ENCODE measurements around the gene TP53I11.

TP53I11 gene

DNA sequence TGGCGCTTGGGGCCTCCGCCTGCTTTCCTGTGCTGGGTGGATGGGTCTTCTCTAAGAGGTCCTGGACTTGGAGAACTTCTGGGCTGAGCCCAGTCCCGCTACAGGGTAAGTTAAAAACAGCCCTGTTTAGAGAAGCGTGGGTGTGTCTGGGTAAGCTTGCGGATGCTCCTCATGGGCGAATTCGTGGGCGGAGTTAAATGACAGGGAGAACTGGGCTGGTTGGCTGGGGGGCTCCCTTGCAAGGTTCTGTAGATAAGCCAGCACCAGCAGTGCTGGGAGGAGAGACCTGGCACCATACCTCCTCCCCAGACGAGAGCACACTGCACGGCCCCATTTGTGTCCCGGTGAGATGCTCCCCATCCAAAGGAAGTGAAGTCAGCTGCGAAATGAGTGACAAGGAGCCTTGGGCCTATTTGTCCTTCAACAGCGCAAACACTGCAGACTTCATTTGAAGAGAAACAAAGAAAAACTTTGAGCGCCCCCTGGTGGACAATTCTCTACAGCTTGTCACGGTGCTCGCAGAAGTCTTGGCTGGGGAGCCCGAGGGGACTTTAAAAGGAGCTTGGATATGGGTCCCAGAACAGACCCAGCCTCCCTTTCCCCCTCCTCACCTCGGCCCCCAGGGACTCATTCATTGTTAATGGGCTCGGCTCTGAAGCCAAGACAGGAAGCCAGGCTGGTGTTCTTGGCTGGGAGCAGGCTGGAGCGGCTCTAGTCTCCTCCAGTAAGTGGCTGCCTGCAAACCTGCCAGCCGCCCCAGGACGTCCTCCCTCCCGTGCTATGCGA lies 39.5 kb downstream of the TP53I11 start:
- Histone ChIP-seq H3K4me3 (ENCODE audit: low read depth, low read length) (peak overlapping the region; percentile 41), H3K27me3 (ENCODE audit: control insufficient read depth, insufficient read depth, low read length) (no peaks in the 10 kb centered on the region), H3K4me1 (ENCODE audit: control insufficient read depth, insufficient read depth, low read length) (peaks cover 20% of the 10 kb centered on the region), H3K27ac (ENCODE audit: low read depth, low read length) (no peak overlapping the region), H3K9me3 (ENCODE audit: control insufficient read depth, insufficient read depth, low read depth, low read length) (no peaks in the 10 kb centered on the region), H3K9ac (ENCODE audit: low read length) (no peak overlapping the region), H3K36me3 (ENCODE audit: control insufficient read depth, insufficient read depth, low read length) (peaks cover 3% of the 10 kb centered on the region; the same call in 1 of the 2 replicates)

DNA sequence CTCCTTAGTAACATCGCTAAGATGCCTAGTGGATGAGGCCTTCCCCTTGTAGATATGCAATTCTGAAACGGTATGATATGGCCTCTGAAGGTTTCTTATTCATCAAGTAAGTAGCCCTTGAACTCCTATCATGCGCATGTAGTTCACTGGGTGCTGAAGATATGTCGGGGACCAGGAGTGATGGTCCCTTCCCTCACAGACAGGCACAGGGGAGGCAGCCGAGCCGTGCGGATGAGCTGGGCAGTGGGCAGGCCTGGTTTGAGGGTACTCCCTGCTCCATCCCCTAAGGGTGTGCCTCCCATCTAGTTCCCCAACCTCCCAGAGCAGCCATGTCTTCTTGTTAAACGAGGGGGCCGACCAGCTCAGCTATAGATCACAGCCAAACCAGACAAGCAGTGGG lies 40.1 kb downstream of the TP53I11 start:
- peaks cover 3% of the 10 kb centered on the region; the same call in 1 of the 2 replicates for H3K36me3 ChIP-seq (ENCODE audit: control insufficient read depth, insufficient read depth, low read length)
- no peaks in the 10 kb centered on the region for H3K9me3 ChIP-seq (ENCODE audit: control insufficient read depth, insufficient read depth, low read depth, low read length)
- H3K4me1 ChIP-seq (ENCODE audit: control insufficient read depth, insufficient read depth, low read length) = peaks cover 24% of the 10 kb centered on the region
- no peaks in the 10 kb centered on the region for H3K27me3 ChIP-seq (ENCODE audit: control insufficient read depth, insufficient read depth, low read length)
- no peak overlapping the region for H3K27ac ChIP-seq (ENCODE audit: low read depth, low read length)
- no peak overlapping the region for H3K9ac ChIP-seq (ENCODE audit: low read length)
- no peak overlapping the region for H3K4me3 ChIP-seq (ENCODE audit: low read depth, low read length)

DNA sequence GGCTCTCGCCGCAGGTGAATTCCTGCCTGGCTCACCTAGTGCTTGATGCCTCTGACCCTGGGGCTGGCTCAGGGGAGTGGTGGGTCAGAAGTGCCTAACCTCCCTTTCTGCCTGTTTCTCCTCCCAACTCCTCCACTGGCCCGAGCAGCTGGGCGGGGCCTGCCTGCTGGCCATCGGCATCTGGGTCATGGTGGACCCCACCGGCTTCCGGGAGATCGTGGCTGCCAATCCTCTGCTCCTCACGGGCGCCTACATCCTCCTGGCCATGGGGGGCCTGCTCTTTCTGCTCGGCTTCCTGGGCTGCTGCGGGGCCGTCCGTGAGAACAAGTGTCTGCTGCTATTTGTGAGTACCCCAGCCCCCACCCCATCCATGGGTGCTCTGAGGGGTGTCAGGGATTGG lies 41.1 kb downstream of the TP53I11 start:
- Histone ChIP-seq H3K36me3 (ENCODE audit: control insufficient read depth, insufficient read depth, low read length) (no peaks in the 10 kb centered on the region), H3K9me3 (ENCODE audit: control insufficient read depth, insufficient read depth, low read depth, low read length) (no peaks in the 10 kb centered on the region), H3K4me3 (ENCODE audit: low read depth, low read length) (no peak overlapping the region), H3K9ac (ENCODE audit: low read length) (no peak overlapping the region), H3K27ac (ENCODE audit: low read depth, low read length) (no peak overlapping the region), H3K4me1 (ENCODE audit: control insufficient read depth, insufficient read depth, low read length) (peaks cover 34% of the 10 kb centered on the region), H3K27me3 (ENCODE audit: control insufficient read depth, insufficient read depth, low read length) (no peaks in the 10 kb centered on the region)

DNA sequence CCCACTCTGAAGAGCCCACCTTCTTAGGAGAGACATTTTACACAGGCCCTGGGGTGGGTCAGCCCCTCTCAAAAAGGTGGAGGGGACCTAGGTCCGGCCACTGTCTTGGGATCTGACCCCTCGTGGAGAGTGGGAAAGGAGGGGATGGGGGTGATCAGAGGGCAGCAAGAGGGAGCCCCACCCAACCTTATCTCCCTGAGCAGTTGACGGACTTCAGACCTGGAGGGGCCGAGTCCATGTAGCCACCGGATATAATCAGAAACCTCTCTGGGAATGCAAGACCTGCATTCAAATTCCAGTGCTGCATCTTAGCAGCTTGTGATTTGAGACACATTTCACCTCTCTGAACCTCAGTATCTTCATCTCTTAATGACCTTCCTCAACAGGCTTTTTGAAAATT lies 44.0 kb downstream of the TP53I11 start:
- Histone ChIP-seq H3K4me1 (ENCODE audit: control insufficient read depth, insufficient read depth, low read length) (peaks cover 32% of the 10 kb centered on the region), H3K9me3 (ENCODE audit: control insufficient read depth, insufficient read depth, low read depth, low read length) (no peaks in the 10 kb centered on the region), H3K27ac (ENCODE audit: low read depth, low read length) (no peak overlapping the region), H3K36me3 (ENCODE audit: control insufficient read depth, insufficient read depth, low read length) (no peaks in the 10 kb centered on the region), H3K9ac (ENCODE audit: low read length) (no peak overlapping the region), H3K27me3 (ENCODE audit: control insufficient read depth, insufficient read depth, low read length) (no peaks in the 10 kb centered on the region), H3K4me3 (ENCODE audit: low read depth, low read length) (no peak overlapping the region)

DNA sequence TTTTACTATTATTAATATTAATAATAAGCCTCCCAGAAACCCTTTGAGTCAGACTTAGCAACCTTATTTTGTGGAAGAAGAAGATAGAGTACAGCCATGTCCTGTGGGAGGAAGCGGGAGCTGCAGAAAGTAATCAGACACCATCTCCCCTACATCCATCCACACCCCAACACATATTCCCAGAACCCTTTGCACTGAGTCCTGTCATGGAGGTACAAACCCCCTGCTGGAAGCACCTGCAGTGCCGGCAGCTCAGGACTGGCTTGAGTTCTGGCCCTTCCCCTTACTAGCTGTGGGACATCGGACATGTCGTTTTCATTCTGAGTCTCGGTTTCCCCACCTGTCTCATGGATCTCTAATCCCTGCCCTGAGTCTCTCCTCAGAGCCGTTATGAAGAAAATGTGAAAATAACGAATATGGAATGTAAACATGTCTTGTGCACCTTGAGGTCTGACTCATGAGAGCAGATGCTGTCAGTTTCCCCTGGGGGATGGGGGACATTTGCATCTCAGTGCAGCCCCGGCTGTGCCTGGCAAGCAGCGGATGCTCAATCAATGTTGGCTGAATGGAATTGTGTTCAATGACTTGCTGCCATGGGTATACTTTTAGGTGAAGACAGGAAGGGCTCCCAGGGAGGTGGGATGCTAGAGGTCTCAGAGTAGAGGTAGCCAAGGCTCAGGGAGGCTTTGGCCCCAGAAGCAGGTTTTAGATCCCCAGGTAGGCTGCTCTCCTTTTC lies 45.4 kb downstream of the TP53I11 start:
- Histone ChIP-seq H3K27ac (ENCODE audit: low read depth, low read length) (no peak overlapping the region), H3K4me1 (ENCODE audit: control insufficient read depth, insufficient read depth, low read length) (peaks cover 20% of the 10 kb centered on the region), H3K36me3 (ENCODE audit: control insufficient read depth, insufficient read depth, low read length) (no peaks in the 10 kb centered on the region), H3K4me3 (ENCODE audit: low read depth, low read length) (no peak overlapping the region), H3K9ac (ENCODE audit: low read length) (no peak overlapping the region), H3K27me3 (ENCODE audit: control insufficient read depth, insufficient read depth, low read length) (no peaks in the 10 kb centered on the region), H3K9me3 (ENCODE audit: control insufficient read depth, insufficient read depth, low read depth, low read length) (no peaks in the 10 kb centered on the region)

DNA sequence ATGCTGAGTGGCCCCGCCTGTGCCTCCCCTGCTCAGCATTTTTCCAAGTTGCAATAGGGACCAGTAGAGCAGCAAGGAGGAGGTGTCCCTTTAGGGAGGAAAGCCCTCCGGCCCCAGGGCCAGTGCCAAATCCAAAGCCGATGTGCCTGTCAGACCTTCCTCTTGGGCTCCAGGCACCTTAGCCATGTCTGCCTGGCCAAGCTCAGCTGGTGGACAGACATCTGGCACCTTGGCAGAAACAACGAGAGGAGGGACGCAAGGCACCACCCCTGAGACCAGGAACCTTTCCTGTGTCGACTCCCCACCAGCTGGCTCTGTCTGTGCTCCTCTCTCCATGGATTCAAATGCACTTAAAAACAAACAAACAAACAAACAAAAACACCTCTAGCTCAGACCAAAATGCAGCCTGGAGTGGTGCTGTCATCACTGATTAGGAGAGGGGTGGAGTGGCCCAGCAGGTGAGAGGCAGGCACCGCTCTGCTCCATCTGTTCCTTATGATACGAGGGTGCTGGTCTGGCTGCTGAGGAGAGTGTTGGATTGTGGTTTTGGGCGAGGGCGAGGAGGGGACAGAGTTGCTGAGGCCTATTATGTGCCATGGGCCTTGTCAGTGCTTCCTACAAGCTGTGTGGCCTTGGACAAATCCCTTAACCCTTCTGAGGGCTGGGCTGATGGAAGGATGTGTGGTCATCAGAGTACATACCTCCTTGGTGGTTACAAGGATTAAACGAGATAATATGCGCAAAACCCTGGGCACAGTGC lies 46.2 kb downstream of the TP53I11 start:
- peaks cover 20% of the 10 kb centered on the region for H3K4me1 ChIP-seq (ENCODE audit: control insufficient read depth, insufficient read depth, low read length)
- H3K27me3 ChIP-seq (ENCODE audit: control insufficient read depth, insufficient read depth, low read length) = no peaks in the 10 kb centered on the region
- no peak overlapping the region for H3K4me3 ChIP-seq (ENCODE audit: low read depth, low read length)
- no peaks in the 10 kb centered on the region for H3K9me3 ChIP-seq (ENCODE audit: control insufficient read depth, insufficient read depth, low read depth, low read length)
- H3K27ac ChIP-seq (ENCODE audit: low read depth, low read length) = no peak overlapping the region
- H3K36me3 ChIP-seq (ENCODE audit: control insufficient read depth, insufficient read depth, low read length) = no peaks in the 10 kb centered on the region
- peak overlapping the region; percentile 8 for H3K9ac ChIP-seq (ENCODE audit: low read length)

DNA sequence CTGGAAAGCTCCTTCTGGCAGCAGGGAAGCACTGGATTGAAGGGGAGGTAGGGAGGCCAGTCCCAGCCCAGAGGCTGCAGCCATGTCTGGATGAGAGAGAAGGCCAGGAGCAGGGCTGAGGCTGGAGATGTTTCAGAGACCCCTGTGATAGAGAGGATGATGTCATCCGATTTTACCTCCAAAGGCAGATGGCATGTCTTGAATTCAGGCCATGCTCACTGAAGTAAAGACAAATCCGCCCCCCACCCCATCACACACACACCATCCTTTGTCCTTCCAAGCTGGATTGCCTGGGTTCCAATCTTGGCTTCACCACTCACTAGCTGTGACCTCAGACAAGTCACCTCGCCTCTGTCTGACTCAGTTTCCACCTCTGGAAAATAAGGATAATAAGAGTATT lies 47.2 kb downstream of the TP53I11 start:
- no peaks in the 10 kb centered on the region for H3K27me3 ChIP-seq (ENCODE audit: control insufficient read depth, insufficient read depth, low read length)
- H3K4me3 ChIP-seq (ENCODE audit: low read depth, low read length) = no peak overlapping the region
- H3K9ac ChIP-seq (ENCODE audit: low read length) = no peak overlapping the region
- no peak overlapping the region for H3K27ac ChIP-seq (ENCODE audit: low read depth, low read length)
- peaks cover 5% of the 10 kb centered on the region; the same call in 1 of the 2 replicates for H3K9me3 ChIP-seq (ENCODE audit: control insufficient read depth, insufficient read depth, low read depth, low read length)
- peaks cover 4% of the 10 kb centered on the region for H3K36me3 ChIP-seq (ENCODE audit: control insufficient read depth, insufficient read depth, low read length)
- H3K4me1 ChIP-seq (ENCODE audit: control insufficient read depth, insufficient read depth, low read length) = peaks cover 20% of the 10 kb centered on the region

DNA sequence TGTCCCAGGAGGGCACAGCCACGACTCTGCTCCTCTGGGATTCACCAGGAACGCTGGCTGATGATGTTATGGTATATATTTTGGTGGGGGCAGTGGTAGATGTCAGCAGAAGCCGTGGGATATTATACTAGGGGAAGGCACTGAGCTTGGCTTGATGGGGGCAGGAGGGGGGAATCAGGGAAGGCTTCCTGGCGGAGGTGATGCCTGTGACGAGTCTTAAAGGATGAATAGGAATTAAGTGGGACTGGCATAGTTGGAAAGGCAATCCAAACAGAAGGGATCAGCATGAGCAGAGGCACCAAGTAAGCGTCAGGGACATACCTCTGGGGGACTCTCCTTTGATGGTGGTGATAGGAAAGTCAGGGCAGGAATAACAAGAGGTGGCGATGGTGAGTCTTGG lies 47.6 kb downstream of the TP53I11 start:
- Histone ChIP-seq H3K4me3 (ENCODE audit: low read depth, low read length) (no peak overlapping the region), H3K9me3 (ENCODE audit: control insufficient read depth, insufficient read depth, low read depth, low read length) (peaks cover 6% of the 10 kb centered on the region; the same call in 1 of the 2 replicates), H3K27me3 (ENCODE audit: control insufficient read depth, insufficient read depth, low read length) (no peaks in the 10 kb centered on the region), H3K27ac (ENCODE audit: low read depth, low read length) (no peak overlapping the region), H3K4me1 (ENCODE audit: control insufficient read depth, insufficient read depth, low read length) (peaks cover 20% of the 10 kb centered on the region), H3K36me3 (ENCODE audit: control insufficient read depth, insufficient read depth, low read length) (peaks cover 4% of the 10 kb centered on the region), H3K9ac (ENCODE audit: low read length) (no peak overlapping the region)

DNA sequence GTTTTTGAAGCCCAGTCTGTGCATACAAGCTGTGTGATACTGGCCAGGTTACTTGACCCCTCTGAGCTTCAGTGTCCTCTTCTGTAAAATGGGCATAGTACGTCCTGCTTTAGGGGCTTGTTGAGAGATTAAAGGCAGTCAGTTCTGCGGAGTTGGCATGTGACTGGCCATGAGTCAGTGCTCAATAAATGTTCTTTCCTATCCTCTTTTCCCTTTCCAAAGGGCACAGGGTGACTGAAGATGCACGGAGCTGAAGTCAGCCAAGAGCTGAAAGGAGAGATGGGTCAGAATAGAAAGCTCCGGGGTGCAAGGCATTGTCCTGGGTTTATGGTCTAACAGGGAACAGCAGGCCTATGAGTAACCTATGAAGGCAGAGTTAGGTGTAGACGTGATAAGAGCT lies 48.9 kb downstream of the TP53I11 start:
- H3K27ac ChIP-seq (ENCODE audit: low read depth, low read length) = no peak overlapping the region
- H3K9me3 ChIP-seq (ENCODE audit: control insufficient read depth, insufficient read depth, low read depth, low read length) = peaks cover 6% of the 10 kb centered on the region; the same call in 1 of the 2 replicates
- no peak overlapping the region for H3K4me3 ChIP-seq (ENCODE audit: low read depth, low read length)
- H3K4me1 ChIP-seq (ENCODE audit: control insufficient read depth, insufficient read depth, low read length) = peaks cover 20% of the 10 kb centered on the region
- H3K36me3 ChIP-seq (ENCODE audit: control insufficient read depth, insufficient read depth, low read length) = peaks cover 4% of the 10 kb centered on the region
- no peak overlapping the region for H3K9ac ChIP-seq (ENCODE audit: low read length)
- no peaks in the 10 kb centered on the region for H3K27me3 ChIP-seq (ENCODE audit: control insufficient read depth, insufficient read depth, low read length)

DNA sequence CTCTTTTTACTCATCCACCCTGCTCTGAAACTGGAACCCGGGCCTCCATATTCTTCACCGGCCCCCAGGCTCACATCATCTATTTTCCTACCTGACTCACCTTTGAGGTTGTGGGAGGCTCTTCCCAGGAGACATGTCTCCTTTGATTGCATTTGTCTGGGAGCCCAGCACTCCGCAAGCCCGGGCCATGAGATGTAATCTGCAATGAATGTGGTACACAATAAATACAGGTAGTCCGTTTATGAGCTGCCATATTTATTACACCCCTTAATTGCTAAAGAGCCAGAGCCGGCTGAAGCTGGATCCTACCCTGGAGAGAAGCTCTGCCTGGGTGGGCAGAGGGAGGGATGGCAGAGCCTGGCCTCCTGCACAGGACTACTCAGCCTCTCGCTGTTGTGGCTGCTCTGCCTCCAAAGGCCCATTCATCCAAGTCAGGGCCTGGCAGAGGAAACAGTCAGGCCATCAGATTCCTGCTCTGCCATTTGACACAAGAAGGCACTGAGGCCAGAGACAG lies 49.5 kb downstream of the TP53I11 start:
- Histone ChIP-seq H3K4me1 (ENCODE audit: control insufficient read depth, insufficient read depth, low read length) (peaks cover 20% of the 10 kb centered on the region), H3K4me3 (ENCODE audit: low read depth, low read length) (no peak overlapping the region), H3K9me3 (ENCODE audit: control insufficient read depth, insufficient read depth, low read depth, low read length) (peaks cover 6% of the 10 kb centered on the region; the same call in 1 of the 2 replicates), H3K36me3 (ENCODE audit: control insufficient read depth, insufficient read depth, low read length) (peaks cover 4% of the 10 kb centered on the region), H3K9ac (ENCODE audit: low read length) (no peak overlapping the region), H3K27ac (ENCODE audit: low read depth, low read length) (no peak overlapping the region), H3K27me3 (ENCODE audit: control insufficient read depth, insufficient read depth, low read length) (no peaks in the 10 kb centered on the region)

Data from HUES6 (cell line).